ENCODE data around the gene SHANK3. TPM values are rescaled to one million over a fixed set of nuclear protein-coding genes. Genes with fewer than 3 reads are reported as not detected.

Gene SHANK3
- total and polyA plus RNA-seq, 2 donors (not counting 1 experiment from before 2014, with no cell fraction given), result not detected

GRCh38 chr22:50696251-50696798 is 23.7 kb downstream of the SHANK3 start:
- Mint-ChIP-seq H3K27me3 (peaks cover 8% of the 10 kb centered on the region), H3K4me1 (no peaks in the 10 kb centered on the region), H3K27ac (no peak overlapping the region), H3K4me3 (no peak overlapping the region), H3K9me3 (ENCODE audit: insufficient read depth) (no peaks in the 10 kb centered on the region)
- POLR2A ChIA-PET, result no interaction called here
- no peaks in the 10 kb centered on the region for H3K27me3 ChIP-seq (replicated peaks in 1 of 4; ENCODE audit: control extremely low read depth in 1 of 4, control insufficient read depth in 3 of 4, insufficient read depth in 4 of 4, low read length in 3 of 4)
- no peak overlapping the region for H3K9ac ChIP-seq (ENCODE audit: low read length)
- CTCF ChIA-PET, result no interaction called here
- H3K79me2 ChIP-seq (ENCODE audit: control insufficient read depth, insufficient read depth, low read length), result no peaks in the 10 kb centered on the region
- no peaks in the 10 kb centered on the region for H4K20me1 ChIP-seq (ENCODE audit: control insufficient read depth, insufficient read depth, low read length, poor library complexity, severe bottlenecking)
- no peak for TF ChIP-seq EZH2 (IDR thresholded peaks at IDR 0.05; ENCODE audit: borderline replicate concordance, insufficient read depth, low read depth, low read length, poor library complexity, severe bottlenecking)
- TF ChIP-seq CTCF (IDR thresholded peaks at IDR 0.05), result no peak
- H3K4me2 ChIP-seq (replicated peaks; ENCODE audit: low read depth, low read length, poor library complexity, severe bottlenecking), result no peak overlapping the region
- peaks cover 0 to 6% (median 0%) of the 10 kb centered on the region in 3 donors for H3K9me3 ChIP-seq (ENCODE audit: control extremely low read depth in 1 of 3, control insufficient read depth in 2 of 3, insufficient read depth in 1 of 3, low read length in 2 of 3)
- no peak overlapping the region for H3K27ac ChIP-seq (ENCODE audit: low read length in 2 of 2)
- intact Hi-C loops (cut with micrococcal nuclease), result no loop called here
- ATAC-seq (ENCODE audit: low read depth) (no peak), DNase-seq (no peak)
- H3K4me3 ChIP-seq (ENCODE audit: control extremely low read depth in 1 of 5, extremely low read depth in 1 of 5, insufficient read depth in 1 of 5, low read depth in 2 of 5, low read length in 4 of 5), result no peak overlapping the region
- no peak overlapping the region for H2AFZ ChIP-seq (ENCODE audit: insufficient read depth, low read depth, low read length, poor library complexity, severe bottlenecking)
- H3K4me1 ChIP-seq (ENCODE audit: control insufficient read depth in 2 of 2, insufficient read depth in 2 of 2, low read length in 2 of 2), result no peaks in the 10 kb centered on the region
- H3K36me3 ChIP-seq (replicated peaks in 1 of 2; ENCODE audit: control extremely low read depth in 1 of 2, control insufficient read depth in 1 of 2, extremely low read depth in 1 of 2, insufficient read depth in 2 of 2, low read length in 1 of 2), result no peaks in the 10 kb centered on the region
- 95% methylated on average over 18 of the region's 21 CpGs for WGBS (ENCODE audit: insufficient coverage)

- WGBS (ENCODE audit: insufficient coverage), result 97% methylated on average over 30 of the region's 58 CpGs
- no peak overlapping the region for H2AFZ ChIP-seq (ENCODE audit: insufficient read depth, low read depth, low read length, poor library complexity, severe bottlenecking)
- intact Hi-C loops (cut with micrococcal nuclease), result no loop called here
- H3K4me2 ChIP-seq (replicated peaks; ENCODE audit: low read depth, low read length, poor library complexity, severe bottlenecking), result no peak overlapping the region
- Mint-ChIP-seq H3K27me3 (peaks cover 8% of the 10 kb centered on the region), H3K4me3 (no peak overlapping the region), H3K4me1 (no peaks in the 10 kb centered on the region), H3K9me3 (ENCODE audit: insufficient read depth) (no peaks in the 10 kb centered on the region), H3K27ac (no peak overlapping the region)
- H3K4me3 ChIP-seq (ENCODE audit: control extremely low read depth in 1 of 5, extremely low read depth in 1 of 5, insufficient read depth in 1 of 5, low read depth in 2 of 5, low read length in 4 of 5), result no peak overlapping the region
- H3K9me3 ChIP-seq (ENCODE audit: control extremely low read depth in 1 of 3, control insufficient read depth in 2 of 3, insufficient read depth in 1 of 3, low read length in 2 of 3), result peaks cover 0 to 6% (median 0%) of the 10 kb centered on the region in 3 donors
- H3K9ac ChIP-seq (ENCODE audit: low read length), result no peak overlapping the region
- H3K27ac ChIP-seq (ENCODE audit: low read length in 2 of 2), result no peak overlapping the region
- ChIA-PET POLR2A (no interaction called here), CTCF (no interaction called here)
- no peaks in the 10 kb centered on the region for H4K20me1 ChIP-seq (ENCODE audit: control insufficient read depth, insufficient read depth, low read length, poor library complexity, severe bottlenecking)
- ATAC-seq (ENCODE audit: low read depth), result no peak
- DNase-seq, result no peak
- no peaks in the 10 kb centered on the region for H3K4me1 ChIP-seq (ENCODE audit: control insufficient read depth in 2 of 2, insufficient read depth in 2 of 2, low read length in 2 of 2)
- TF ChIP-seq EZH2 (IDR thresholded peaks at IDR 0.05; ENCODE audit: borderline replicate concordance, insufficient read depth, low read depth, low read length, poor library complexity, severe bottlenecking), result no peak
- TF ChIP-seq CTCF (IDR thresholded peaks at IDR 0.05), result no peak
- H3K27me3 ChIP-seq (replicated peaks in 1 of 4; ENCODE audit: control extremely low read depth in 1 of 4, control insufficient read depth in 3 of 4, insufficient read depth in 4 of 4, low read length in 3 of 4), result no peaks in the 10 kb centered on the region
- H3K36me3 ChIP-seq (replicated peaks in 1 of 2; ENCODE audit: control extremely low read depth in 1 of 2, control insufficient read depth in 1 of 2, extremely low read depth in 1 of 2, insufficient read depth in 2 of 2, low read length in 1 of 2), result no peaks in the 10 kb centered on the region
- no peaks in the 10 kb centered on the region for H3K79me2 ChIP-seq (ENCODE audit: control insufficient read depth, insufficient read depth, low read length)
Measured at GRCh38 chr22:50696799-50697561, 24.4 kb downstream of the SHANK3 start.
